CD14-positive monocyte (primary cell): Measurements from ENCODE around the gene PHF13. TPM values are rescaled to one million over a fixed set of nuclear protein-coding genes. Genes with fewer than 3 reads are reported as not detected.

Source experiments
- DNase-seq, 3 donors: peaks; one replicate each; pipeline ENCODE4 v3.0.0-alpha.2; 2011 to 2022
- H2AFZ ChIP-seq: 2 replicates; pipeline ENCODE4 v1.6.0; 2012; ENCODE audit warnings: mild to moderate bottlenecking, low read depth, low read length, inconsistent platforms; ENCODE audit not compliant: insufficient read depth, poor library complexity, severe bottlenecking
- H3K27ac ChIP-seq, 2 donors: 1 replicate in 1 of 2; 2 replicates in 1 of 2; pipeline ENCODE4 v1.5.1; 2012 to 2013; ENCODE audit warnings: low read length in 2 of 2, control low read depth in 1 of 2, inconsistent platforms in 1 of 2, low read depth in 1 of 2, mild to moderate bottlenecking in 1 of 2
- H3K27me3 ChIP-seq, 2 donors: one replicate each; pipeline versions ENCODE4 v1.6.0 to v1.6.1; 2011 to 2013; ENCODE audit warnings: low read length in 2 of 2; ENCODE audit not compliant: control insufficient read depth in 2 of 2, insufficient read depth in 2 of 2
- H3K36me3 ChIP-seq, 2 donors: replicated peaks in 1 of 2; 1 replicate in 1 of 2; 2 replicates in 1 of 2; pipeline versions ENCODE4 v1.5.1 to v1.6.1; 2012 to 2013; ENCODE audit warnings: low read length in 2 of 2, control low read depth in 1 of 2, inconsistent platforms in 1 of 2, mild to moderate bottlenecking in 1 of 2; ENCODE audit not compliant: insufficient read depth in 2 of 2, control insufficient read depth in 1 of 2
- H3K4me1 ChIP-seq, 2 donors: 1 replicate in 1 of 2; 2 replicates in 1 of 2; pipeline versions ENCODE4 v1.5.1 to v1.6.1; 2012 to 2013; ENCODE audit warnings: low read length in 2 of 2, control low read depth in 1 of 2, inconsistent platforms in 1 of 2, mild to moderate bottlenecking in 1 of 2, moderate library complexity in 1 of 2; ENCODE audit not compliant: insufficient read depth in 2 of 2, control insufficient read depth in 1 of 2
- H3K4me2 ChIP-seq: replicated peaks from 2 replicates; pipeline ENCODE3; 2012; ENCODE audit warnings: low read length, moderate library complexity, mild to moderate bottlenecking; ENCODE audit not compliant: poor library complexity, severe bottlenecking; ENCODE audit errors: extremely low read depth
- H3K4me3 ChIP-seq, 3 experiments: fragments of 200-600 bp in 1 of 3; sonication (generic) in 1 of 3; replicated peaks in 1 of 3; 1 replicate in 2 of 3; 2 replicates in 1 of 3; pipeline ENCODE4 v1.5.1; 2011 to 2013; ENCODE audit warnings: low read length in 3 of 3, mild to moderate bottlenecking in 3 of 3, control low read depth in 2 of 3, low read depth in 2 of 3, inconsistent platforms in 1 of 3, moderate library complexity in 1 of 3
- H3K79me2 ChIP-seq: 2 replicates; pipeline ENCODE4 v1.6.0; 2012; ENCODE audit warnings: mild to moderate bottlenecking, control low read depth, inconsistent platforms, low read length, moderate library complexity; ENCODE audit not compliant: insufficient read depth
- H3K9ac ChIP-seq: 2 replicates; pipeline ENCODE4 v1.6.0; 2017; ENCODE audit warnings: low read length, mild to moderate bottlenecking; ENCODE audit not compliant: insufficient read depth, poor library complexity, severe bottlenecking
- H3K9me3 ChIP-seq, 2 donors: replicated peaks in 1 of 2; 1 replicate in 1 of 2; 2 replicates in 1 of 2; pipeline versions ENCODE4 v1.5.1 to v1.6.1; 2012 to 2013; ENCODE audit warnings: low read length in 2 of 2, control low read depth in 1 of 2; ENCODE audit not compliant: control insufficient read depth in 1 of 2, insufficient read depth in 1 of 2
- H4K20me1 ChIP-seq: 2 replicates; pipeline ENCODE4 v1.6.0; 2012; ENCODE audit warnings: mild to moderate bottlenecking, low read length, control low read depth, moderate library complexity; ENCODE audit not compliant: insufficient read depth
- H3K27ac Mint-ChIP-seq, 7 donors: one replicate each; pipeline ENCODE4 v1.8.0; 2020; ENCODE audit warnings: mild to moderate bottlenecking in 7 of 7, mixed read lengths in 7 of 7, moderate library complexity in 6 of 7, inconsistent platforms in 2 of 7
- H3K27me3 Mint-ChIP-seq, 3 donors: one replicate each; pipeline ENCODE4 v1.8.0; 2021 to 2022; ENCODE audit warnings: low read depth in 3 of 3, mild to moderate bottlenecking in 3 of 3, mixed read lengths in 3 of 3, moderate library complexity in 3 of 3, inconsistent platforms in 1 of 3
- H3K36me3 Mint-ChIP-seq, 2 donors: one replicate each; pipeline ENCODE4 v1.8.0; 2020; ENCODE audit warnings: mixed read lengths in 2 of 2, inconsistent platforms in 1 of 2, mild to moderate bottlenecking in 1 of 2
- H3K4me1 Mint-ChIP-seq: one replicate; pipeline ENCODE4 v1.8.0; 2020; ENCODE audit warnings: mild to moderate bottlenecking, mixed read lengths
- H3K4me3 Mint-ChIP-seq, 2 donors: one replicate each; pipeline ENCODE4 v1.8.0; 2020; ENCODE audit warnings: mild to moderate bottlenecking in 2 of 2, mixed read lengths in 2 of 2, moderate library complexity in 1 of 2
- H3K9me3 Mint-ChIP-seq, 7 donors: one replicate each; pipeline ENCODE4 v1.8.0; 2020 to 2022; ENCODE audit warnings: mixed read lengths in 7 of 7, mild to moderate bottlenecking in 6 of 7, moderate library complexity in 6 of 7, inconsistent platforms in 2 of 7
- WGBS: methylation state at CpG from one replicate; pipeline ENCODE4 v1.1.5; 2013; ENCODE audit warnings: missing lambda C conversion rate; ENCODE audit not compliant: insufficient coverage; 5-methylcytosine and 5-hydroxymethylcytosine counted together
- intact Hi-C, 2 donors: fragments of 100-400 bp; cut with micrococcal nuclease; formaldehyde crosslinking; loops; one replicate each; pipeline versions ENCODE4 v1.15.0 to v1.15.1; 2023
- polyA plus RNA-seq, 3 donors: library from polyadenylated mRNA; depleted of rRNA in 1 of 3; unstranded in 2 of 3; stranded (reverse) in 1 of 3; fragments of 300-500 nt in 2 of 3; fragments of >200 nt in 1 of 3; fragmentation: Illumina TruSeq in 2 of 3; gene quantifications; 1 replicate in 2 of 3; 2 replicates in 1 of 3; pipeline ENCODE4 v1.2.3, GENCODE V29; 2012 to 2021
- TF ChIP-seq, protein P1 (sequence below): fragments of 200-600 bp; IDR thresholded peaks from one replicate; pipeline ENCODE4 v1.8.0; 2022; ENCODE audit warnings: antibody characterized with exemption, mild to moderate bottlenecking

The PHF13 gene
- polyA plus RNA-seq, 3 donors, result 1.0 to 7.3 (median 1.7) TPM

DNA sequence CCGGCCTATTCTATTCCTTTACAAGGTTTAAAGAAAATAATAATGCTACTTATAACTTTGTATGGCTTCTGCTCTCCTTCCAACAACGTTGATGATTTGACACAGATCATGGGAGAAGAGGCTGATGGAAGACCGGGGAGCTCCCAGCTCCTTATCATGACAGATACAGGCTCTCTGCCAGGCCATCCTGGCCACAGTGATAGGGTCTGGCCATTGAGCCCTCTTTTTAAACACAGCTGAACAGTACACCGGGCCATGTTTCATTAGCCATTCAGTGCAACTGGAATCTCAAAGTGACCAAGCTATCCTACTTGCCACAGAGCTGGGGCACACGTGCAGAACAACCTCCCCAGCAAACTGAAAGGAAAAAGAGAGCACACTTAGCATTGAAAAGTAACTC lies 53.2 kb downstream of the PHF13 start:
- peak overlapping the region in 1 of 7 donors; percentile 27 for H3K27ac Mint-ChIP-seq
- H3K9me3 Mint-ChIP-seq, result no peaks in the 10 kb centered on the region
- peaks cover 49 to 74% of the 10 kb centered on the region in 2 donors for H3K36me3 Mint-ChIP-seq
- H3K27me3 ChIP-seq, result no peaks in the 10 kb centered on the region
- DNase-seq, result no peak
- H3K27ac ChIP-seq, result no peak overlapping the region
- no peak overlapping the region for H3K4me3 ChIP-seq
- intact Hi-C loops, result no loop called here
- H3K4me1 ChIP-seq, result no peaks in the 10 kb centered on the region
- H3K27me3 Mint-ChIP-seq, result peaks cover 0 to 2% (median 2%) of the 10 kb centered on the region in 3 donors
- H3K79me2 ChIP-seq, result no peaks in the 10 kb centered on the region
- H3K4me2 ChIP-seq, result no peak overlapping the region
- H4K20me1 ChIP-seq, result no peaks in the 10 kb centered on the region
- TF ChIP-seq, protein P1, sequence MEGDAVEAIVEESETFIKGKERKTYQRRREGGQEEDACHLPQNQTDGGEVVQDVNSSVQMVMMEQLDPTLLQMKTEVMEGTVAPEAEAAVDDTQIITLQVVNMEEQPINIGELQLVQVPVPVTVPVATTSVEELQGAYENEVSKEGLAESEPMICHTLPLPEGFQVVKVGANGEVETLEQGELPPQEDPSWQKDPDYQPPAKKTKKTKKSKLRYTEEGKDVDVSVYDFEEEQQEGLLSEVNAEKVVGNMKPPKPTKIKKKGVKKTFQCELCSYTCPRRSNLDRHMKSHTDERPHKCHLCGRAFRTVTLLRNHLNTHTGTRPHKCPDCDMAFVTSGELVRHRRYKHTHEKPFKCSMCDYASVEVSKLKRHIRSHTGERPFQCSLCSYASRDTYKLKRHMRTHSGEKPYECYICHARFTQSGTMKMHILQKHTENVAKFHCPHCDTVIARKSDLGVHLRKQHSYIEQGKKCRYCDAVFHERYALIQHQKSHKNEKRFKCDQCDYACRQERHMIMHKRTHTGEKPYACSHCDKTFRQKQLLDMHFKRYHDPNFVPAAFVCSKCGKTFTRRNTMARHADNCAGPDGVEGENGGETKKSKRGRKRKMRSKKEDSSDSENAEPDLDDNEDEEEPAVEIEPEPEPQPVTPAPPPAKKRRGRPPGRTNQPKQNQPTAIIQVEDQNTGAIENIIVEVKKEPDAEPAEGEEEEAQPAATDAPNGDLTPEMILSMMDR, result no peak
- H3K36me3 ChIP-seq, result peaks cover 31 to 62% of the 10 kb centered on the region in 2 donors
- no peaks in the 10 kb centered on the region for H3K9me3 ChIP-seq
- H3K4me1 Mint-ChIP-seq, result no peaks in the 10 kb centered on the region
- WGBS, result 100% methylated on average over 3 of the region's 5 CpGs
- no peak overlapping the region for H3K9ac ChIP-seq
- no peak overlapping the region for H3K4me3 Mint-ChIP-seq
- H2AFZ ChIP-seq, result no peak overlapping the region

DNA sequence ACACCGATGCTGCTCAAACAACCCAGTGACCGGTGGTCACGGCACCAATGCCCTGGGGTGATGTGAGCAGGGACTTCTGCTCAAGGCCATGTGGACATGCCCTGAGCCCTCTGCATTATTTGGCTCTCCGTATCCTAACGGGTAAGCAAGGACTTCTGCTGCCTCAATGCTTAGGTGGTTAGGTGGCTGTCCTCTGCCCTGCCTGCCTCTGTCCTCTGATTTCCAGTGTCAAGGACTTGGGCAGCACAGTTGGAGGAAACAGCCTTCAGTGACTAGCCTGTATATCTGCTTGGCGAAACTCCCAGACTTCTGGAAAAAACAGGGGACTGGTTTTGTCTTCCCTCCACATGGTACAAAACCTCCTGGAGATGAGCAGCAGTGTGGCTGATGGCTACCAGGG lies 53.6 kb downstream of the PHF13 start:
- no peak overlapping the region for H3K4me2 ChIP-seq

More for the DNA sequence above, 53.6 kb downstream of the PHF13 start:
- Histone ChIP-seq H4K20me1 (no peaks in the 10 kb centered on the region), H3K79me2 (no peaks in the 10 kb centered on the region), H3K36me3 (peaks cover 30 to 62% of the 10 kb centered on the region in 2 donors), H3K4me3 (no peak overlapping the region), H3K27me3 (no peaks in the 10 kb centered on the region), H3K9ac (no peak overlapping the region), H3K4me1 (no peaks in the 10 kb centered on the region), H3K27ac (no peak overlapping the region), H3K9me3 (no peaks in the 10 kb centered on the region), H2AFZ (no peak overlapping the region)
- Mint-ChIP-seq H3K4me1 (no peaks in the 10 kb centered on the region), H3K27me3 (peaks cover 0 to 2% (median 2%) of the 10 kb centered on the region in 3 donors), H3K36me3 (peaks cover 53 to 78% of the 10 kb centered on the region in 2 donors), H3K9me3 (no peaks in the 10 kb centered on the region), H3K27ac (peak overlapping the region in 1 of 7 donors; percentile 27), H3K4me3 (no peak overlapping the region)
- TF ChIP-seq, protein P1, result no peak
- intact Hi-C loops, result no loop called here
- no peak for DNase-seq
- 98% methylated on average over 3 of the region's 6 CpGs for WGBS
